Heart left ventricle (tissue), 16 donors: ENCODE results near the gene AGXT2. TPM values are rescaled to one million over a fixed set of nuclear protein-coding genes. Genes with fewer than 3 reads are reported as not detected.

Source experiments
- ATAC-seq, 4 donors: fragments of 200-7000 bp; cut with Tn5 transposase; one replicate each; pipeline ENCODE4 v1.9.1; 2020 to 2022; ENCODE audit warnings: moderate library complexity in 4 of 4, mild to moderate bottlenecking in 3 of 4, moderate number of reproducible peaks in 1 of 4
- DNase-seq, 5 donors: peaks; one replicate each; pipeline ENCODE4 v3.0.0-alpha.2; 2020
- H3K27ac ChIP-seq, 12 donors: fragments of 200-600 bp; sonication (generic) in 4 of 12; one replicate each; pipeline versions ENCODE4 v1.5.0 to v1.8.0; 2016 to 2022; ENCODE audit warnings: mild to moderate bottlenecking in 2 of 12
- H3K27me3 ChIP-seq, 9 donors: fragments of 200-600 bp; sonication (generic) in 2 of 9; one replicate each; pipeline versions ENCODE4 v1.5.1 to v1.8.0; 2016 to 2022; ENCODE audit warnings: mild to moderate bottlenecking in 3 of 9
- H3K36me3 ChIP-seq, 9 donors: fragments of 200-600 bp; sonication (generic) in 2 of 9; one replicate each; pipeline versions ENCODE4 v1.5.0 to v1.8.0; 2018 to 2022; ENCODE audit warnings: mild to moderate bottlenecking in 2 of 9
- H3K4me1 ChIP-seq, 12 donors: fragments of 200-600 bp; sonication (generic) in 4 of 12; one replicate each; pipeline versions ENCODE4 v1.5.0 to v1.8.0; 2016 to 2022; ENCODE audit warnings: mild to moderate bottlenecking in 3 of 12
- H3K4me3 ChIP-seq, 12 donors: fragments of 200-600 bp; sonication (generic) in 4 of 12; one replicate each; pipeline versions ENCODE4 v1.5.0 to v1.8.0; 2017 to 2022; ENCODE audit warnings: mild to moderate bottlenecking in 9 of 12, moderate library complexity in 4 of 12
- H3K9me3 ChIP-seq, 12 donors: fragments of 200-600 bp; sonication (generic) in 4 of 12; one replicate each; pipeline versions ENCODE4 v1.5.0 to v1.8.0; 2016 to 2022; ENCODE audit warnings: mild to moderate bottlenecking in 1 of 12
- CTCF ChIP-seq, 12 donors: fragments of 200-600 bp; sonication (generic) in 4 of 12; IDR thresholded peaks; one replicate each; pipeline versions ENCODE4 v1.5.0 to v1.8.0; 2018 to 2022; ENCODE audit warnings: antibody characterized with exemption in 12 of 12, mild to moderate bottlenecking in 5 of 12
- POLR2A ChIP-seq, 2 donors: fragments of 450-650 bp; IDR thresholded peaks; one replicate each; pipeline ENCODE4 v1.6.1; 2017; ENCODE audit warnings: antibody characterized with exemption in 2 of 2, mild to moderate bottlenecking in 2 of 2, moderate library complexity in 2 of 2
- WGBS, 4 donors: extraction: QIAGEN DNeasy Blood & Tissue Kit in 2 of 4; methylation state at CpG; one replicate each; pipeline versions ENCODE4 v1.1.5 to v1.1.7; 2013 to 2018; 5-methylcytosine and 5-hydroxymethylcytosine counted together
- intact Hi-C, 10 donors: fragments of 100-400 bp; cut with DNase I; formaldehyde crosslinking; loops; one replicate each; pipeline versions ENCODE4 v1.11.1 to v1.14.2; 2022
- polyA plus RNA-seq, 2 donors: library from polyadenylated mRNA; stranded (reverse); fragments of 200-250 nt; gene quantifications; one replicate each; pipeline ENCODE4 v1.2.3, GENCODE V29; 2013
- total RNA-seq, 9 donors: library from RNA; depleted of rRNA in 2 of 9; stranded (reverse); fragments of >200 nt in 2 of 9; fragmentation: NEBNext Ultra II Directional in 3 of 9; extraction: Animal tissue kit (Norgen Biotek cat#: 25700) in 3 of 9; gene quantifications; one replicate each; pipeline versions ENCODE4 v1.1.0 to v1.2.4, GENCODE V29; 2016 to 2023
- donor health status: ischemic (EF 13 %, LVEDD 7.1; RV severe dilation, severe dysfunction).
- donor health status: healthy with polysubstance abuse.
- donor health status: DM: no; HTN: yes; CAD: no.
- donor health status: DM: no; HTN: no; CAD: no.
- donor health status: ischemic (EF 25% LVEDD 6.9; RV normal size, moderate dysfunction).
- donor health status: ischemic (EF 25% LVEDD 5.7; RV mildly dilated, moderate dysfunction).
- donor health status: healthy.
- donor health status: DM: yes; HTN: yes; CAD: no.
- donor health status: ischemic (EF 35%, LVEDD 5.7; RV mildly dilated, moderate dysfunction).
- donor health status: nonischemic (EF 11% LVEDD 7.7; RV severe dilation, severe dysfunction).
- donor health status: DM: yes; HTN: yes; CAD: no.
- donor health status: PGD.
- donor health status: ischemic (EF 29% LVEDD 5.4; RV normal size, mild dysfunction).
- donor health status: nonischemic (EF 23%, LVEDD 6.1; RV moderate dilation, normal function).

The AGXT2 gene
- total and polyA plus RNA-seq, 11 donors, result not detected

GRCh38 chr5:35048910-35049309, 1.2 kb upstream of the AGXT2 start:
- ATAC-seq, result no peak
- intact Hi-C loops, result no loop called here
- Histone ChIP-seq H3K4me1 (no peaks in the 10 kb centered on the region), H3K36me3 (no peaks in the 10 kb centered on the region), H3K9me3 (no peaks in the 10 kb centered on the region), H3K27me3 (peaks cover 0 to 28% (median 0%) of the 10 kb centered on the region in 9 donors), H3K4me3 (no peak overlapping the region), H3K27ac (no peak overlapping the region)
- TF ChIP-seq POLR2A (IDR thresholded peaks at IDR 0.05) (no peak), CTCF (IDR thresholded peaks at IDR 0.05) (no peak)
- DNase-seq, result no peak
- 71 to 100% (median 76%) methylated on average over 1 of the region's 1 CpG for WGBS, 4 donors

- ATAC-seq, result no peak
- no peak for TF ChIP-seq CTCF (IDR thresholded peaks at IDR 0.05)
- no peak for TF ChIP-seq POLR2A (IDR thresholded peaks at IDR 0.05)
- H3K36me3 ChIP-seq, result no peaks in the 10 kb centered on the region
- H3K4me1 ChIP-seq, result no peaks in the 10 kb centered on the region
- peaks cover 0 to 28% (median 3%) of the 10 kb centered on the region in 9 donors for H3K27me3 ChIP-seq
- 82 to 95% (median 88%) methylated on average over 4 of the region's 4 CpGs for WGBS, 4 donors
- H3K9me3 ChIP-seq, result no peaks in the 10 kb centered on the region
- intact Hi-C loops, result no loop called here
- DNase-seq, result no peak
- H3K4me3 ChIP-seq, result no peak overlapping the region
- no peak overlapping the region for H3K27ac ChIP-seq
These were observed 975 bp downstream of the AGXT2 start for GRCh38 chr5:35046774-35047173.

- DNase-seq (no peak), ATAC-seq (no peak)
- intact Hi-C loops, result no loop called here
- Histone ChIP-seq H3K9me3 (no peaks in the 10 kb centered on the region), H3K27me3 (peaks cover 0 to 35% (median 3%) of the 10 kb centered on the region in 9 donors), H3K4me3 (no peak overlapping the region), H3K4me1 (no peaks in the 10 kb centered on the region), H3K27ac (no peak overlapping the region), H3K36me3 (no peaks in the 10 kb centered on the region)
- TF ChIP-seq CTCF (IDR thresholded peaks at IDR 0.05), result no peak
- TF ChIP-seq POLR2A (IDR thresholded peaks at IDR 0.05), result no peak
- WGBS, 4 donors, result 43 to 62% (median 45%) methylated on average over 1 of the region's 1 CpG
These were observed 2.5 kb downstream of the AGXT2 start for GRCh38 chr5:35045280-35045679.

GRCh38 chr5:35044649-35045048, 3.1 kb downstream of the AGXT2 start:
- Histone ChIP-seq H3K4me1 (no peaks in the 10 kb centered on the region), H3K36me3 (no peaks in the 10 kb centered on the region), H3K27me3 (peaks cover 0 to 35% (median 3%) of the 10 kb centered on the region in 9 donors), H3K27ac (no peak overlapping the region), H3K9me3 (no peaks in the 10 kb centered on the region), H3K4me3 (no peak overlapping the region)
- TF ChIP-seq CTCF (IDR thresholded peaks at IDR 0.05), result no peak
- TF ChIP-seq POLR2A (IDR thresholded peaks at IDR 0.05), result no peak
- no peak for DNase-seq
- no peak for ATAC-seq
- WGBS, 4 donors, result 75 to 83% (median 80%) methylated on average over 4 of the region's 4 CpGs
- intact Hi-C loops, result no loop called here
